ENCODE data around the gene PDHB. TPM values are rescaled to one million over a fixed set of nuclear protein-coding genes. Genes with fewer than 3 reads are reported as not detected.

The PDHB gene
- total and polyA plus RNA-seq, 7 donors: 105 to 158 (median 131) TPM

DNA sequence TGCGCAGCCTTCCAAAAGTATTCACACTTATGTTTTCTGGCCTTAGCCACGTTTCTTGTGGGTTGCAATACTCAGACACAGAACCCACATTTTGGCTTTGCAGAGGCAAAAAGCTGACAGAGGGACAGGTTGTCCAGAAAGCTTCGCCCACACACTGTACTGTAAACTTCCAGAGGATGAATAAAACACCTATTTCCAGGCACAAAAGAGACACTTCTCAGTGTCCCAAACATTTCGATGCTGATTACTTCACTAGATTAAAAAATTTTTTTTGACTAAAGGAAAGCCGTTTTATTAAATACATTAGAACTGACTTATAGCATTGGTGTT is 30.3 kb upstream of the PDHB start:
- Histone ChIP-seq H3K36me3 (ENCODE audit: insufficient read depth in 1 of 2, low read depth in 1 of 2) (no peaks in the 10 kb centered on the region), H3K4me1 (peaks cover 13% of the 10 kb centered on the region), H3K27ac (no peak overlapping the region), H3K27me3 (ENCODE audit: insufficient read depth in 3 of 3, low read length in 2 of 3) (no peaks in the 10 kb centered on the region), H3K9me3 (no peaks in the 10 kb centered on the region), H3K4me3 (no peak overlapping the region)
- ATAC-seq (no peak), DNase-seq (no peak)
- whole genome bisulfite sequencing, 3 donors: 43 to 47% (median 45%) methylated on average over 5 of the region's 5 CpGs
- intact Hi-C loops (cut with DNase I): loop anchor here (2.0 kb wide), 1 partner anchor 69 kb away; no protein-coding TSS in a partner anchor
- TF ChIP-seq, protein P1, sequence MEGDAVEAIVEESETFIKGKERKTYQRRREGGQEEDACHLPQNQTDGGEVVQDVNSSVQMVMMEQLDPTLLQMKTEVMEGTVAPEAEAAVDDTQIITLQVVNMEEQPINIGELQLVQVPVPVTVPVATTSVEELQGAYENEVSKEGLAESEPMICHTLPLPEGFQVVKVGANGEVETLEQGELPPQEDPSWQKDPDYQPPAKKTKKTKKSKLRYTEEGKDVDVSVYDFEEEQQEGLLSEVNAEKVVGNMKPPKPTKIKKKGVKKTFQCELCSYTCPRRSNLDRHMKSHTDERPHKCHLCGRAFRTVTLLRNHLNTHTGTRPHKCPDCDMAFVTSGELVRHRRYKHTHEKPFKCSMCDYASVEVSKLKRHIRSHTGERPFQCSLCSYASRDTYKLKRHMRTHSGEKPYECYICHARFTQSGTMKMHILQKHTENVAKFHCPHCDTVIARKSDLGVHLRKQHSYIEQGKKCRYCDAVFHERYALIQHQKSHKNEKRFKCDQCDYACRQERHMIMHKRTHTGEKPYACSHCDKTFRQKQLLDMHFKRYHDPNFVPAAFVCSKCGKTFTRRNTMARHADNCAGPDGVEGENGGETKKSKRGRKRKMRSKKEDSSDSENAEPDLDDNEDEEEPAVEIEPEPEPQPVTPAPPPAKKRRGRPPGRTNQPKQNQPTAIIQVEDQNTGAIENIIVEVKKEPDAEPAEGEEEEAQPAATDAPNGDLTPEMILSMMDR (IDR thresholded peaks at IDR 0.05): no peak

DNA sequence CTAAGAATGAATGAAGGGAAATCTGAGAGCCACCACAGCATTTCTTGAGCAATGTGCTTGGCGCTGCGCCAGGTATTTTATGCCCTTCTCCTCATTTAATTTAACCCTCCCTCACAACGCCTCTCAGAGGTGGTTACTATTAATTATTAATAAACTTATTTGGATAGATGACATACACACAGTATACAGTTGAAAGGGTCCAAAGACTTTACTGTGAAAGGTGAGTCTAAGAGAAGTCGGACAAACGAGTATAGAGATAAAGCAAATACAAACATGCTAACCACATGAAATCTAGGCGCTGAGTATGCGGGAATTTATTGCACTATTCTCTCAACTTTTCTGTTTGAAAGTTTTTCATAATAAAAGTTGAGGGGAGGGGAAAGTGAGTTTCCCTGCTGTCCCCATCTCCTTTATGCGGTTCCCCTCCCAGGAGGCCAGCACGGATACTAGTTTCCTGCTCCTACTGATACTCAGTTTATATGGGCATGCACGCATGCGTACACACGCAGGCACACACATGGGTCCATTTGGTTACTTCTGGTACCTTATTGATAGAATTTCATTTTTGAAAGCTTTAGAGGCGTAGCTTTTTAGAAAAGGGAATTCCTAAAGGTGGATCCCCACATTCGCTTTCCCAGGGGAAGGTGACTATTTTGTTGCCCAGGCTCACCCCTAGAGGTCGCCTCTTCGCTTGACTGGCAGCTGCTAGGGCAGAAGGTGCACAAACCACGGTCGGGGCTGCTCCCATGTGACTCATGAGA is 29.7 kb upstream of the PDHB start:
- TF ChIP-seq, protein P1 (IDR thresholded peaks at IDR 0.05): peak; percentile 79
- 24 to 27% (median 26%) methylated on average over 18 of the region's 18 CpGs for WGBS, 3 donors
- H3K9me3 ChIP-seq: no peaks in the 10 kb centered on the region
- no peaks in the 10 kb centered on the region for H3K27me3 ChIP-seq (ENCODE audit: insufficient read depth in 3 of 3, low read length in 2 of 3)
- no peak overlapping the region for H3K27ac ChIP-seq
- DNase-seq (peak; percentile 75 to 84), ATAC-seq (peak; percentile 93 to 98 (median 96))
- H3K36me3 ChIP-seq (ENCODE audit: insufficient read depth in 1 of 2, low read depth in 1 of 2): no peaks in the 10 kb centered on the region
- H3K4me1 ChIP-seq: peaks cover 13% of the 10 kb centered on the region
- intact Hi-C loops (cut with DNase I): loop anchor here (2.0 kb wide), 1 partner anchor 69 kb away; no protein-coding TSS in a partner anchor
- H3K4me3 ChIP-seq: peak overlapping the region; percentile 33

DNA sequence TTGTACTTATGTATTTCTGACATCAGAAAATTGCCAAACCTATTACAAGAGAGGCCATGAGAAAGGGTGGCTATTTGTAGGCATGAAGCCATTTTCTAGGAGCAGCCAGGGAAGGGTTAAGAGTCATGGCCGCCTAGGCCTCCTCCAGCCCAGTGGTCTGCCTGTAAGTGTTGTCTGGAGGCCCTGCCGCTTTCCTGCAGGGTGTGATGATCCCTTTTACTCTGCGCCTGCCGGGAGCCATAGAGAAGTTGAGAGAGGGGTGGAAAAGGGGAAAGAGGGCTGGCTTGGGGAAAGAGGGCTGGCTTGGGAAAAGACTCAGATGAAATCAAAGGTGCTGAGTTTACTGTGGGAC is 29.2 kb upstream of the PDHB start:
- peak in 1 of 4 donors; percentile 41 for ATAC-seq
- Histone ChIP-seq H3K27me3 (ENCODE audit: insufficient read depth in 3 of 3, low read length in 2 of 3) (no peaks in the 10 kb centered on the region), H3K4me3 (no peak overlapping the region), H3K9me3 (no peaks in the 10 kb centered on the region), H3K4me1 (peaks cover 13% of the 10 kb centered on the region), H3K36me3 (ENCODE audit: insufficient read depth in 1 of 2, low read depth in 1 of 2) (no peaks in the 10 kb centered on the region), H3K27ac (no peak overlapping the region)
- no peak for DNase-seq
- 61 to 65% (median 61%) methylated on average over 4 of the region's 4 CpGs for WGBS, 3 donors
- TF ChIP-seq, protein P1 (IDR thresholded peaks at IDR 0.05): no peak
- intact Hi-C loops (cut with DNase I): loop anchor here (2.0 kb wide), 1 partner anchor 70 kb away; no protein-coding TSS in a partner anchor

DNA sequence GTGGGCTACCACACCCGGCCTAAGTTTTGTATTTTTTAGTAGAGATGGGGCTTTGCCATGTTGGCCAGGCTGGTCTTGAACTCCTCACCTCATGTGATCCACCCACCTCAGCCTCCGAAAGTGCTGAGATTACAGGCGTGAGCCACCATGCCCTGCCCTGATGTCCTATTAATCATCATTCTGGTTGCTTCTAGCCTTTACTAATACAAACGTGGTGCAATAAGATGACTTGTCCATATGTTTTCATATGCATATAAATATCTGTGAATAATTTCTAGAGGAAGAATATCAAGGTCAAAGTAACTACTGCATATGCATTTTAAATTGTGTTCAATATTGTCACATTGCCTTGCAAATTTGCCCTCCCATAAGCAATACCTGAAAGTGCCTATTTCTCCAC is 25.5 kb upstream of the PDHB start:
- Histone ChIP-seq H3K27ac (no peak overlapping the region), H3K27me3 (ENCODE audit: insufficient read depth in 3 of 3, low read length in 2 of 3) (no peaks in the 10 kb centered on the region), H3K4me3 (no peak overlapping the region), H3K36me3 (ENCODE audit: insufficient read depth in 1 of 2, low read depth in 1 of 2) (no peaks in the 10 kb centered on the region), H3K9me3 (peaks cover 12% of the 10 kb centered on the region), H3K4me1 (peaks cover 13% of the 10 kb centered on the region)
- DNase-seq (no peak), ATAC-seq (no peak)
- WGBS, 3 donors: 76 to 88% (median 85%) methylated on average over 4 of the region's 4 CpGs
- TF ChIP-seq, protein P1 (IDR thresholded peaks at IDR 0.05): no peak
- intact Hi-C loops (cut with DNase I): no loop called here

DNA sequence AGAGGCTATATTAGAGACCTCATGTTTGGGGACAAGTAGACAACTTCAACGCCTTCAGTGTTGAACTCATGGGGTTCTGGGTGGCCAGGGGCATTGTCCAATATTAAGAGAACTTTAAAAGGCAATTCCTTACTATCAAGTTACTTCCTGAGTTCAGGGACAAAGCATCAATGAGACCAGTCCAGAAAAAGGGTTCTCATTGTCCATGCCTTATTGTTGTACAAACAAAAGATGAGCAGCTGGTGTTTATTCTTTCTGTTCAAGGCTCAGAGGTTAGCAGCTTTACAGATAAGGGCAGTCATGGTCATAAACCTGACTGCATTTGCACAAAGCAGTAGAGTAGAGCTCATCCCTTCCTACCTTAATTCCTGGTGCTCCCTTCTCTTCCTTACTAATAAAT is 18.5 kb upstream of the PDHB start:
- H3K9me3 ChIP-seq: peaks cover 17% of the 10 kb centered on the region
- TF ChIP-seq, protein P1 (IDR thresholded peaks at IDR 0.05): no peak
- DNase-seq: no peak
- intact Hi-C loops (cut with DNase I): no loop called here
- no peaks in the 10 kb centered on the region for H3K27me3 ChIP-seq (ENCODE audit: insufficient read depth in 3 of 3, low read length in 2 of 3)
- H3K4me3 ChIP-seq: no peak overlapping the region
- no peaks in the 10 kb centered on the region for H3K36me3 ChIP-seq (ENCODE audit: insufficient read depth in 1 of 2, low read depth in 1 of 2)
- 72 to 90% (median 81%) methylated on average over 1 of the region's 1 CpG for WGBS, 3 donors
- H3K27ac ChIP-seq: no peak overlapping the region
- ATAC-seq: no peak
- H3K4me1 ChIP-seq: no peaks in the 10 kb centered on the region
